K562 (cell line): Measurements from ENCODE around the gene FCRL3. TPM values are rescaled to one million over a fixed set of nuclear protein-coding genes. Genes with fewer than 3 reads are reported as not detected.

Experiments
- ETV6 ChIP-seq, 3 experiments: fragments of 150-350 bp in 1 of 3; sonication (generic) in 1 of 3; formaldehyde crosslinking in 1 of 3; IDR thresholded peaks; 2 replicates each; pipeline versions ENCODE4 v1.6.1 to v1.8.0; 2014 to 2022; ENCODE audit warnings: borderline replicate concordance in 2 of 3, low read depth in 2 of 3, antibody characterized with exemption in 1 of 3, low read length in 1 of 3, mild to moderate bottlenecking in 1 of 3, missing genetic modification reagents in 1 of 3
- FOXA1 ChIP-seq: fragments of 450-650 bp; IDR thresholded peaks from 2 replicates; pipeline ENCODE4 v1.6.1; 2016; ENCODE audit warnings: mild to moderate bottlenecking, borderline replicate concordance
- HIVEP1 ChIP-seq: fragments of 250-450 bp; sonication (Bioruptor Pico); IDR thresholded peaks from 2 replicates; pipeline ENCODE4 v1.4.0; 2020; ENCODE audit warnings: mild to moderate bottlenecking
- HLTF ChIP-seq: fragments of 450-650 bp; IDR thresholded peaks from 2 replicates; pipeline ENCODE4 v1.6.1; 2016
- PHB2 ChIP-seq: fragments of 450-650 bp; IDR thresholded peaks from 2 replicates; pipeline ENCODE4 v1.6.1; 2017; ENCODE audit warnings: low read depth
- PML ChIP-seq: IDR thresholded peaks from 2 replicates; pipeline ENCODE4 v1.6.1; 2012; ENCODE audit warnings: low read length, inconsistent platforms
- POLR2H ChIP-seq: IDR thresholded peaks from 2 replicates; pipeline ENCODE4 v1.6.1; 2016; ENCODE audit warnings: missing genetic modification characterization, low read depth, mild to moderate bottlenecking, control low read depth, missing compliant biosample characterization, moderate library complexity
- SRSF9 ChIP-seq: fragments of 200-400 bp; formaldehyde crosslinking; IDR thresholded peaks from 2 replicates; pipeline ENCODE4 v1.6.1; 2017; ENCODE audit warnings: low read depth, low read length, borderline replicate concordance
- polyA plus RNA-seq, 8 experiments: library from polyadenylated mRNA; depleted of rRNA in 4 of 8; stranded (reverse) in 5 of 8; unstranded in 3 of 8; fragments of >200 nt; fragmentation: Nextera tagmentation in 2 of 8; fragmentation: Illumina TruSeq in 1 of 8; extraction: Ambion mirVana in 2 of 8; extraction: Trizol in 1 of 8; gene quantifications; 2 replicates each; pipeline versions ENCODE4 v1.2.1 to v1.2.3, GENCODE V29; 2011 to 2014; ENCODE audit warnings: inconsistent platforms in 1 of 8, missing spikeins in 1 of 8
- total RNA-seq, 7 experiments: library from RNA; depleted of rRNA in 6 of 7; stranded (reverse); fragments of >200 nt in 6 of 7; fragmentation: Illumina TruSeq in 2 of 7; extraction: Trizol in 2 of 7; gene quantifications; 2 replicates each; pipeline versions ENCODE4 v1.2.1 to v1.2.3, GENCODE V29; 2011 to 2021; ENCODE audit warnings: low replicate concordance in 1 of 7
- TF ChIP-seq, protein P1 (sequence below): fragments of 250-450 bp; sonication (Bioruptor Pico); IDR thresholded peaks from 2 replicates; pipeline ENCODE4 v1.4.0; 2020; ENCODE audit warnings: mild to moderate bottlenecking, moderate library complexity, borderline replicate concordance
- TF ChIP-seq, protein P2 (sequence below): fragments of 250-450 bp; sonication (Bioruptor Pico); IDR thresholded peaks from 2 replicates; pipeline ENCODE4 v1.9.0; 2021; ENCODE audit warnings: mild to moderate bottlenecking, inconsistent platforms

Gene FCRL3
- total and polyA plus RNA-seq, 9 of the 15 experiments (the other 6 are each of a cell fraction or from before 2014, with no cell fraction given) = not detected

DNA sequence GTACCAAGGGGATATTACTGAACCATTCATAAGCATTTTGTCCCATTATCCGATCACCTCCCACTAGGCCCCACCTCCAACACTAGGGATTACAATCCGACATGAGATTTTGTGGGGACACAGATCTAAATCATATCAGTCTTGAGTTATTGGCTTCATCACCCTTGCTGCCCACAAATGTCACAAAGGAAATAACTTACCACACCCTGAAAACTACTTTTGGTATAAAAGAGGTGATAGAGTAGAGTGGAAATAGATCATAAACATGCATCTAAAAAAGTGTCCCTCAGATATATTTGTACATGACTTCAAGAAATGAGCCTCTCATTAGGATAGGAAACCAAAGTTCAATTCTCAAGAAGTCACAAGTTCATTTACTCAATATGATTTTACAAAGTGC lies 22.6 kb upstream of the FCRL3 start (continued):
- TF ChIP-seq, protein P1, sequence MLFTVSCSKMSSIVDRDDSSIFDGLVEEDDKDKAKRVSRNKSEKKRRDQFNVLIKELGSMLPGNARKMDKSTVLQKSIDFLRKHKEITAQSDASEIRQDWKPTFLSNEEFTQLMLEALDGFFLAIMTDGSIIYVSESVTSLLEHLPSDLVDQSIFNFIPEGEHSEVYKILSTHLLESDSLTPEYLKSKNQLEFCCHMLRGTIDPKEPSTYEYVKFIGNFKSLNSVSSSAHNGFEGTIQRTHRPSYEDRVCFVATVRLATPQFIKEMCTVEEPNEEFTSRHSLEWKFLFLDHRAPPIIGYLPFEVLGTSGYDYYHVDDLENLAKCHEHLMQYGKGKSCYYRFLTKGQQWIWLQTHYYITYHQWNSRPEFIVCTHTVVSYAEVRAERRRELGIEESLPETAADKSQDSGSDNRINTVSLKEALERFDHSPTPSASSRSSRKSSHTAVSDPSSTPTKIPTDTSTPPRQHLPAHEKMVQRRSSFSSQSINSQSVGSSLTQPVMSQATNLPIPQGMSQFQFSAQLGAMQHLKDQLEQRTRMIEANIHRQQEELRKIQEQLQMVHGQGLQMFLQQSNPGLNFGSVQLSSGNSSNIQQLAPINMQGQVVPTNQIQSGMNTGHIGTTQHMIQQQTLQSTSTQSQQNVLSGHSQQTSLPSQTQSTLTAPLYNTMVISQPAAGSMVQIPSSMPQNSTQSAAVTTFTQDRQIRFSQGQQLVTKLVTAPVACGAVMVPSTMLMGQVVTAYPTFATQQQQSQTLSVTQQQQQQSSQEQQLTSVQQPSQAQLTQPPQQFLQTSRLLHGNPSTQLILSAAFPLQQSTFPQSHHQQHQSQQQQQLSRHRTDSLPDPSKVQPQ (CRISPR knock-in tag) = no peak
- no peak for TF ChIP-seq SRSF9
- no peak for TF ChIP-seq HLTF
- no peak for TF ChIP-seq PML
- TF ChIP-seq HIVEP1 (CRISPR knock-in tag) = no peak
- TF ChIP-seq FOXA1 = no peak
- TF ChIP-seq ETV6 (IDR thresholded peaks at IDR 0.05; ENCODE audit: borderline replicate concordance in 1 of 2, low read depth in 2 of 2, low read length in 1 of 2) = no peak
- TF ChIP-seq ETV6 (CRISPR knock-in tag; IDR thresholded peaks at IDR 0.05; ENCODE audit: borderline replicate concordance) = no peak
- no peak for TF ChIP-seq POLR2H
- TF ChIP-seq PHB2 = no peak
- TF ChIP-seq, protein P2, sequence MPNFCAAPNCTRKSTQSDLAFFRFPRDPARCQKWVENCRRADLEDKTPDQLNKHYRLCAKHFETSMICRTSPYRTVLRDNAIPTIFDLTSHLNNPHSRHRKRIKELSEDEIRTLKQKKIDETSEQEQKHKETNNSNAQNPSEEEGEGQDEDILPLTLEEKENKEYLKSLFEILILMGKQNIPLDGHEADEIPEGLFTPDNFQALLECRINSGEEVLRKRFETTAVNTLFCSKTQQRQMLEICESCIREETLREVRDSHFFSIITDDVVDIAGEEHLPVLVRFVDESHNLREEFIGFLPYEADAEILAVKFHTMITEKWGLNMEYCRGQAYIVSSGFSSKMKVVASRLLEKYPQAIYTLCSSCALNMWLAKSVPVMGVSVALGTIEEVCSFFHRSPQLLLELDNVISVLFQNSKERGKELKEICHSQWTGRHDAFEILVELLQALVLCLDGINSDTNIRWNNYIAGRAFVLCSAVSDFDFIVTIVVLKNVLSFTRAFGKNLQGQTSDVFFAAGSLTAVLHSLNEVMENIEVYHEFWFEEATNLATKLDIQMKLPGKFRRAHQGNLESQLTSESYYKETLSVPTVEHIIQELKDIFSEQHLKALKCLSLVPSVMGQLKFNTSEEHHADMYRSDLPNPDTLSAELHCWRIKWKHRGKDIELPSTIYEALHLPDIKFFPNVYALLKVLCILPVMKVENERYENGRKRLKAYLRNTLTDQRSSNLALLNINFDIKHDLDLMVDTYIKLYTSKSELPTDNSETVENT (CRISPR knock-in tag) = no peak
- TF ChIP-seq, all 486 proteins: peak for 0
